ENCODE results near the gene LRRC4B.

DNA sequence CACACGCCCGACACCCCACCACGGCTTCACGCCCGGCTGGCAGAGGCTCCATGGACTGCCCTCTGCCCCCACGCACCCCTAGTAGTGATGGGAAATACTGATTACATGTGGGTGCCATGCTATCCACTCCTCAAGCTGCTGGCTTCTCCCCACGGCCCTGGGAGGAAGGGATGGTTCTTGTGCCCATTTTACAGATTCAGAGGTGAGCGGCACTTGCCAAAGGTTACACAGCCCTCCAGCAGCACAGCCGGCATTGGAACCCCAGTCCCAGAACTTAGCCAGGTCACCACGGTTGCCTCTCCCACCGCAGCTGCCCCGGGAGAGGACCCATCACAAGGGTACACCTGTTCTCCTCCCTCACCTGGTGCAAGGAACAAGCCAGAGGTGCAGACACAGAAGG is 13.2 kb downstream of the LRRC4B start:
- TF ChIP-seq FLYWCH1 (CRISPR knock-in tag; IDR thresholded peaks at IDR 0.05) = no peak
- TF ChIP-seq, protein P1, sequence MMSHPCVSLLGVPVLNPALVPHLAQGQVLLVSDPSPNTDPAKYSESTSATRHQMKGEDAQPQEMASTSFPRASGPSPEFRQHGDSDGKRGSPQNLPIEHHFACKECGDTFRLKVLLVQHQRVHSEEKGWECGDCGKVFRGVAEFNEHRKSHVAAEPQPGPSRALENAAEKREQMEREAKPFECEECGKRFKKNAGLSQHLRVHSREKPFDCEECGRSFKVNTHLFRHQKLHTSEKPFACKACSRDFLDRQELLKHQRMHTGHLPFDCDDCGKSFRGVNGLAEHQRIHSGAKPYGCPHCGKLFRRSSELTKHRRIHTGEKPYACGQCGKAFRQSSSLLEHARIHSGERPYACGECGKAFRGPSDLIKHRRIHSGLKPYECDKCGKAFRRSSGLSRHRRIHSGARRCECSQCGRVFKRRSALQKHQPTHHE (CRISPR knock-in tag; IDR thresholded peaks at IDR 0.05; ENCODE audit: borderline replicate concordance) = no peak
- TF ChIP-seq, protein P2, sequence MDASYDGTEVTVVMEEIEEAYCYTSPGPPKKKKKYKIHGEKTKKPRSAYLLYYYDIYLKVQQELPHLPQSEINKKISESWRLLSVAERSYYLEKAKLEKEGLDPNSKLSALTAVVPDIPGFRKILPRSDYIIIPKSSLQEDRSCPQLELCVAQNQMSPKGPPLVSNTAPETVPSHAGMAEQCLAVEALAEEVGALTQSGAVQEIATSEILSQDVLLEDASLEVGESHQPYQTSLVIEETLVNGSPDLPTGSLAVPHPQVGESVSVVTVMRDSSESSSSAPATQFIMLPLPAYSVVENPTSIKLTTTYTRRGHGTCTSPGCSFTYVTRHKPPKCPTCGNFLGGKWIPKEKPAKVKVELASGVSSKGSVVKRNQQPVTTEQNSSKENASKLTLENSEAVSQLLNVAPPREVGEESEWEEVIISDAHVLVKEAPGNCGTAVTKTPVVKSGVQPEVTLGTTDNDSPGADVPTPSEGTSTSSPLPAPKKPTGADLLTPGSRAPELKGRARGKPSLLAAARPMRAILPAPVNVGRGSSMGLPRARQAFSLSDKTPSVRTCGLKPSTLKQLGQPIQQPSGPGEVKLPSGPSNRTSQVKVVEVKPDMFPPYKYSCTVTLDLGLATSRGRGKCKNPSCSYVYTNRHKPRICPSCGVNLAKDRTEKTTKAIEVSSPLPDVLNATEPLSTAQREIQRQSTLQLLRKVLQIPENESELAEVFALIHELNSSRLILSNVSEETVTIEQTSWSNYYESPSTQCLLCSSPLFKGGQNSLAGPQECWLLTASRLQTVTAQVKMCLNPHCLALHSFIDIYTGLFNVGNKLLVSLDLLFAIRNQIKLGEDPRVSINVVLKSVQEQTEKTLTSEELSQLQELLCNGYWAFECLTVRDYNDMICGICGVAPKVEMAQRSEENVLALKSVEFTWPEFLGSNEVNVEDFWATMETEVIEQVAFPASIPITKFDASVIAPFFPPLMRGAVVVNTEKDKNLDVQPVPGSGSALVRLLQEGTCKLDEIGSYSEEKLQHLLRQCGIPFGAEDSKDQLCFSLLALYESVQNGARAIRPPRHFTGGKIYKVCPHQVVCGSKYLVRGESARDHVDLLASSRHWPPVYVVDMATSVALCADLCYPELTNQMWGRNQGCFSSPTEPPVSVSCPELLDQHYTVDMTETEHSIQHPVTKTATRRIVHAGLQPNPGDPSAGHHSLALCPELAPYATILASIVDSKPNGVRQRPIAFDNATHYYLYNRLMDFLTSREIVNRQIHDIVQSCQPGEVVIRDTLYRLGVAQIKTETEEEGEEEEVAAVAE (CRISPR knock-in tag; IDR thresholded peaks at IDR 0.05; ENCODE audit: borderline replicate concordance) = no peak
- TF ChIP-seq NFATC3 (CRISPR knock-in tag; IDR thresholded peaks at IDR 0.05) = no peak
- TF ChIP-seq, protein P3, sequence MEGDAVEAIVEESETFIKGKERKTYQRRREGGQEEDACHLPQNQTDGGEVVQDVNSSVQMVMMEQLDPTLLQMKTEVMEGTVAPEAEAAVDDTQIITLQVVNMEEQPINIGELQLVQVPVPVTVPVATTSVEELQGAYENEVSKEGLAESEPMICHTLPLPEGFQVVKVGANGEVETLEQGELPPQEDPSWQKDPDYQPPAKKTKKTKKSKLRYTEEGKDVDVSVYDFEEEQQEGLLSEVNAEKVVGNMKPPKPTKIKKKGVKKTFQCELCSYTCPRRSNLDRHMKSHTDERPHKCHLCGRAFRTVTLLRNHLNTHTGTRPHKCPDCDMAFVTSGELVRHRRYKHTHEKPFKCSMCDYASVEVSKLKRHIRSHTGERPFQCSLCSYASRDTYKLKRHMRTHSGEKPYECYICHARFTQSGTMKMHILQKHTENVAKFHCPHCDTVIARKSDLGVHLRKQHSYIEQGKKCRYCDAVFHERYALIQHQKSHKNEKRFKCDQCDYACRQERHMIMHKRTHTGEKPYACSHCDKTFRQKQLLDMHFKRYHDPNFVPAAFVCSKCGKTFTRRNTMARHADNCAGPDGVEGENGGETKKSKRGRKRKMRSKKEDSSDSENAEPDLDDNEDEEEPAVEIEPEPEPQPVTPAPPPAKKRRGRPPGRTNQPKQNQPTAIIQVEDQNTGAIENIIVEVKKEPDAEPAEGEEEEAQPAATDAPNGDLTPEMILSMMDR (CRISPR knock-in tag; IDR thresholded peaks at IDR 0.05) = no peak
- TF ChIP-seq, protein P4, sequence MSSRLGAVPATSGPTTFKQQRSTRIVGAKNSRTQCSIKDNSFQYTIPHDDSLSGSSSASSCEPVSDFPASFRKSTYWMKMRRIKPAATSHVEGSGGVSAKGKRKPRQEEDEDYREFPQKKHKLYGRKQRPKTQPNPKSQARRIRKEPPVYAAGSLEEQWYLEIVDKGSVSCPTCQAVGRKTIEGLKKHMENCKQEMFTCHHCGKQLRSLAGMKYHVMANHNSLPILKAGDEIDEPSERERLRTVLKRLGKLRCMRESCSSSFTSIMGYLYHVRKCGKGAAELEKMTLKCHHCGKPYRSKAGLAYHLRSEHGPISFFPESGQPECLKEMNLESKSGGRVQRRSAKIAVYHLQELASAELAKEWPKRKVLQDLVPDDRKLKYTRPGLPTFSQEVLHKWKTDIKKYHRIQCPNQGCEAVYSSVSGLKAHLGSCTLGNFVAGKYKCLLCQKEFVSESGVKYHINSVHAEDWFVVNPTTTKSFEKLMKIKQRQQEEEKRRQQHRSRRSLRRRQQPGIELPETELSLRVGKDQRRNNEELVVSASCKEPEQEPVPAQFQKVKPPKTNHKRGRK (CRISPR knock-in tag; IDR thresholded peaks at IDR 0.05) = no peak
- TF ChIP-seq ZSCAN29 (CRISPR knock-in tag; conservative IDR thresholded peaks at IDR 0.05) = no peak
- TF ChIP-seq, protein P5, sequence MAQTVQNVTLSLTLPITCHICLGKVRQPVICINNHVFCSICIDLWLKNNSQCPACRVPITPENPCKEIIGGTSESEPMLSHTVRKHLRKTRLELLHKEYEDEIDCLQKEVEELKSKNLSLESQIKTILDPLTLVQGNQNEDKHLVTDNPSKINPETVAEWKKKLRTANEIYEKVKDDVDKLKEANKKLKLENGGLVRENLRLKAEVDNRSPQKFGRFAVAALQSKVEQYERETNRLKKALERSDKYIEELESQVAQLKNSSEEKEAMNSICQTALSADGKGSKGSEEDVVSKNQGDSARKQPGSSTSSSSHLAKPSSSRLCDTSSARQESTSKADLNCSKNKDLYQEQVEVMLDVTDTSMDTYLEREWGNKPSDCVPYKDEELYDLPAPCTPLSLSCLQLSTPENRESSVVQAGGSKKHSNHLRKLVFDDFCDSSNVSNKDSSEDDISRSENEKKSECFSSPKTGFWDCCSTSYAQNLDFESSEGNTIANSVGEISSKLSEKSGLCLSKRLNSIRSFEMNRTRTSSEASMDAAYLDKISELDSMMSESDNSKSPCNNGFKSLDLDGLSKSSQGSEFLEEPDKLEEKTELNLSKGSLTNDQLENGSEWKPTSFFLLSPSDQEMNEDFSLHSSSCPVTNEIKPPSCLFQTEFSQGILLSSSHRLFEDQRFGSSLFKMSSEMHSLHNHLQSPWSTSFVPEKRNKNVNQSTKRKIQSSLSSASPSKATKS (CRISPR knock-in tag; IDR thresholded peaks at IDR 0.05) = no peak

Measured in HepG2 (cell line).